Large intestine (tissue), 1 donor: ENCODE results near the gene UBA3. TPM values are rescaled to one million over a fixed set of nuclear protein-coding genes. Genes with fewer than 3 reads are reported as not detected.

Source experiments
- polyA plus RNA-seq: library from polyadenylated mRNA; unstranded; fragments of 120-200 nt; gene quantifications from one replicate; pipeline ENCODE4 v1.2.1, GENCODE V29; 2013

Gene UBA3
- polyA plus RNA-seq, 1 donor, result 53.6 TPM

Other genes starting within 250 kb of the UBA3 start
- gene TAFA4, start 147.8 kb downstream of the UBA3 start, polyA plus RNA-seq, result 0.40 TPM
- gene EOGT, start 66.7 kb downstream of the UBA3 start, polyA plus RNA-seq, result 12.2 TPM
- 43.3 TPM for gene TMF1, start 28.0 kb downstream of the UBA3 start, polyA plus RNA-seq
- gene ARL6IP5, start 4.6 kb upstream of the UBA3 start, polyA plus RNA-seq, result 67.3 TPM
- gene LMOD3, start 42.2 kb upstream of the UBA3 start, polyA plus RNA-seq, result 0.18 TPM